Measurements from ENCODE around the gene ARID1B.
"Not testable (repeated sequence)": the region's sequence is repeated elsewhere in the genome, so short reads cannot be mapped to it uniquely, and the experiment has no call there.

ARID1B gene

GRCh38 chr6:156980948-156981347 is 203.8 kb downstream of the ARID1B start:
- Histone ChIP-seq H3K36me3 (ENCODE audit: insufficient read depth, low read length) (no peaks in the 10 kb centered on the region), H3K9ac (ENCODE audit: low read depth, low read length) (no peak overlapping the region), H3K4me1 (ENCODE audit: insufficient read depth, low read length) (peaks cover 33% of the 10 kb centered on the region), H3K9me3 (ENCODE audit: control insufficient read depth, insufficient read depth, low read length) (no peaks in the 10 kb centered on the region)

GRCh38 chr6:156982168-156982567 is 205.0 kb downstream of the ARID1B start:
- Histone ChIP-seq H3K9me3 (ENCODE audit: control insufficient read depth, insufficient read depth, low read length) (no peaks in the 10 kb centered on the region), H3K9ac (ENCODE audit: low read depth, low read length) (no peak overlapping the region), H3K4me1 (ENCODE audit: insufficient read depth, low read length) (peaks cover 29% of the 10 kb centered on the region), H3K36me3 (ENCODE audit: insufficient read depth, low read length) (no peaks in the 10 kb centered on the region)

GRCh38 chr6:156982864-156983263 is 205.7 kb downstream of the ARID1B start:
- not testable (repeated sequence) for H3K9ac ChIP-seq (ENCODE audit: low read depth, low read length); H3K36me3 ChIP-seq (ENCODE audit: insufficient read depth, low read length); H3K9me3 ChIP-seq (ENCODE audit: control insufficient read depth, insufficient read depth, low read length)
- peaks cover 26% of the 10 kb centered on the region for H3K4me1 ChIP-seq (ENCODE audit: insufficient read depth, low read length)

GRCh38 chr6:156984178-156984738 is 207.1 kb downstream of the ARID1B start:
- Histone ChIP-seq H3K4me1 (ENCODE audit: insufficient read depth, low read length) (peaks cover 30% of the 10 kb centered on the region), H3K9ac (ENCODE audit: low read depth, low read length) (no peak overlapping the region), H3K36me3 (ENCODE audit: insufficient read depth, low read length) (no peaks in the 10 kb centered on the region), H3K9me3 (ENCODE audit: control insufficient read depth, insufficient read depth, low read length) (no peaks in the 10 kb centered on the region)

GRCh38 chr6:156985309-156985708 is 208.1 kb downstream of the ARID1B start:
- no peak overlapping the region for H3K9ac ChIP-seq (ENCODE audit: low read depth, low read length)
- no peaks in the 10 kb centered on the region for H3K36me3 ChIP-seq (ENCODE audit: insufficient read depth, low read length)
- no peaks in the 10 kb centered on the region for H3K9me3 ChIP-seq (ENCODE audit: control insufficient read depth, insufficient read depth, low read length)
- peaks cover 30% of the 10 kb centered on the region for H3K4me1 ChIP-seq (ENCODE audit: insufficient read depth, low read length)

- Histone ChIP-seq H3K4me1 (ENCODE audit: insufficient read depth, low read length) (peaks cover 26% of the 10 kb centered on the region), H3K36me3 (ENCODE audit: insufficient read depth, low read length) (no peaks in the 10 kb centered on the region), H3K9ac (ENCODE audit: low read depth, low read length) (no peak overlapping the region)
These were observed 211.3 kb downstream of the ARID1B start for GRCh38 chr6:156988276-156989158.

GRCh38 chr6:156989159-156989806 is 212.1 kb downstream of the ARID1B start:
- H3K9ac ChIP-seq (ENCODE audit: low read depth, low read length): no peak overlapping the region
- no peaks in the 10 kb centered on the region for H3K36me3 ChIP-seq (ENCODE audit: insufficient read depth, low read length)
- peaks cover 19% of the 10 kb centered on the region for H3K4me1 ChIP-seq (ENCODE audit: insufficient read depth, low read length)
- no peaks in the 10 kb centered on the region for H3K9me3 ChIP-seq (ENCODE audit: control insufficient read depth, insufficient read depth, low read length)

More at GRCh38 chr6:156988276-156989158, 211.3 kb downstream of the ARID1B start:
- no peaks in the 10 kb centered on the region for H3K9me3 ChIP-seq (ENCODE audit: control insufficient read depth, insufficient read depth, low read length)

GRCh38 chr6:156992020-156992804 is 215.0 kb downstream of the ARID1B start:
- H3K9ac ChIP-seq (ENCODE audit: low read depth, low read length): no peak overlapping the region
- H3K4me1 ChIP-seq (ENCODE audit: insufficient read depth, low read length): peaks cover 11% of the 10 kb centered on the region

GRCh38 chr6:156993713-156994112 is 216.5 kb downstream of the ARID1B start:
- Histone ChIP-seq H3K9me3 (ENCODE audit: control insufficient read depth, insufficient read depth, low read length) (no peaks in the 10 kb centered on the region), H3K9ac (ENCODE audit: low read depth, low read length) (no peak overlapping the region), H3K36me3 (ENCODE audit: insufficient read depth, low read length) (no peaks in the 10 kb centered on the region), H3K4me1 (ENCODE audit: insufficient read depth, low read length) (peaks cover 8% of the 10 kb centered on the region)

More at GRCh38 chr6:156992020-156992804, 215.0 kb downstream of the ARID1B start:
- Histone ChIP-seq H3K36me3 (ENCODE audit: insufficient read depth, low read length) (no peaks in the 10 kb centered on the region), H3K9me3 (ENCODE audit: control insufficient read depth, insufficient read depth, low read length) (no peaks in the 10 kb centered on the region)

- Histone ChIP-seq H3K36me3 (ENCODE audit: insufficient read depth, low read length) (no peaks in the 10 kb centered on the region), H3K9me3 (ENCODE audit: control insufficient read depth, insufficient read depth, low read length) (no peaks in the 10 kb centered on the region), H3K4me1 (ENCODE audit: insufficient read depth, low read length) (peaks cover 4% of the 10 kb centered on the region; the same call in 1 of the 2 replicates), H3K9ac (ENCODE audit: low read depth, low read length) (no peak overlapping the region)
These were observed 217.3 kb downstream of the ARID1B start for GRCh38 chr6:156994215-156995076.

GRCh38 chr6:156995502-156995901 is 218.3 kb downstream of the ARID1B start:
- Histone ChIP-seq H3K9me3 (ENCODE audit: control insufficient read depth, insufficient read depth, low read length) (no peaks in the 10 kb centered on the region), H3K36me3 (ENCODE audit: insufficient read depth, low read length) (no peaks in the 10 kb centered on the region), H3K4me1 (ENCODE audit: insufficient read depth, low read length) (peaks cover 4% of the 10 kb centered on the region; the same call in 1 of the 2 replicates), H3K9ac (ENCODE audit: low read depth, low read length) (no peak overlapping the region)

- Histone ChIP-seq H3K36me3 (ENCODE audit: insufficient read depth, low read length) (no peaks in the 10 kb centered on the region), H3K9ac (ENCODE audit: low read depth, low read length) (no peak overlapping the region), H3K9me3 (ENCODE audit: control insufficient read depth, insufficient read depth, low read length) (no peaks in the 10 kb centered on the region), H3K4me1 (ENCODE audit: insufficient read depth, low read length) (peaks cover 7% of the 10 kb centered on the region; the same call in 1 of the 2 replicates)
These were observed 219.1 kb downstream of the ARID1B start for GRCh38 chr6:156996265-156996664.

- peaks cover 27% of the 10 kb centered on the region for H3K4me1 ChIP-seq (ENCODE audit: insufficient read depth, low read length)
- no peaks in the 10 kb centered on the region for H3K36me3 ChIP-seq (ENCODE audit: insufficient read depth, low read length)
- H3K9me3 ChIP-seq (ENCODE audit: control insufficient read depth, insufficient read depth, low read length): no peaks in the 10 kb centered on the region
- no peak overlapping the region for H3K9ac ChIP-seq (ENCODE audit: low read depth, low read length)
These were observed 221.7 kb downstream of the ARID1B start for GRCh38 chr6:156998794-156999330.
